Stimulated activated CD4-positive, alpha-beta T cell treated with anti-CD3 and anti-CD28 coated beads, Interleukin-12 subunit alpha, Interleukin-12 subunit beta, amount 100 ng/mL, for 4 hours (primary cell): ENCODE data around the gene OR8B4.
"Not testable (repeated sequence)": the region's sequence is repeated elsewhere in the genome, so short reads cannot be mapped to it uniquely, and the experiment has no call there.

Source experiments
- DNase-seq: peaks from one replicate; pipeline ENCODE4 v3.0.0-alpha.2; 2020

OR8B4 gene, protein sequence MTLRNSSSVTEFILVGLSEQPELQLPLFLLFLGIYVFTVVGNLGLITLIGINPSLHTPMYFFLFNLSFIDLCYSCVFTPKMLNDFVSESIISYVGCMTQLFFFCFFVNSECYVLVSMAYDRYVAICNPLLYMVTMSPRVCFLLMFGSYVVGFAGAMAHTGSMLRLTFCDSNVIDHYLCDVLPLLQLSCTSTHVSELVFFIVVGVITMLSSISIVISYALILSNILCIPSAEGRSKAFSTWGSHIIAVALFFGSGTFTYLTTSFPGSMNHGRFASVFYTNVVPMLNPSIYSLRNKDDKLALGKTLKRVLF

DNA sequence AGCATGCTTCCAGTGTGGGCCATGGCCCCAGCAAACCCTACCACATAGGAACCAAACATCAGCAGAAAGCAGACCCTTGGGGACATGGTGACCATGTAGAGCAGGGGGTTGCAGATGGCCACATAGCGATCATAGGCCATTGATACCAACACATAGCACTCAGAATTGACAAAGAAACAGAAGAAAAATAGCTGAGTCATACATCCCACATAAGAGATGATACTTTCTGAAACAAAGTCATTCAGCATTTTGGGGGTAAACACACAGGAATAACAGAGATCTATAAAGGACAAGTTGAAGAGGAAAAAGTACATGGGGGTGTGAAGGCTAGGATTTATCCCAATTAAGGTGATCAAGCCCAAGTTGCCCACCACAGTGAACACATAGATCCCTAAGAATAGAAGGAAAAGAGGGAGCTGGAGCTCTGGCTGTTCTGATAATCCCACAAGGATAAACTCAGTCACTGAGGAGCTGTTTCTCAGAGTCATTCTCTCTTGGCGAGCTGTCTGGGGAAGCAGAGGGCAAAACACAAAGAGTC is at the start of gene OR8B4:
Gene OR8B4 (minus strand): TSS at position 488 of the 538 bp plus-strand sequence. CDS start 0 bp downstream, at position 488.
- no peak for DNase-seq

DNA sequence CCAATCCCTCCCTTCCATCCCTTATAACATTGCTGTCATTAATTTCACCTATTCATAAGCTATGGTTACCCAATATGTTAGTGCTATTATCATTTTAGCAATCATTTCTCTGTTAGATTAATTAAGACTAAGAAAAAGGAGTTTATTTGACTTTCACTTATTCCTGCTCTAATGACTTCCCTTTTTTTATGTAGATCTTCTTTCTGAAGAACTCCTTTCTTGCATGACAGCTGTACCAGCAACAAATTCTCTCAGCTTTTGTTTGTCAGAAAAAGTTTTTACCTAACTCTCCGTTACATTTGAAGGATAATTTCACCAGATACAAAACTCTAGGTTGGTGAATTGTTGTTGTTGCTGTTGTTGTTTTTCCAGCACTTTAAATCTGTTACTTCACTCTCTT is 49.4 kb upstream of the OR8B4 start:
- DNase-seq: no peak

DNA sequence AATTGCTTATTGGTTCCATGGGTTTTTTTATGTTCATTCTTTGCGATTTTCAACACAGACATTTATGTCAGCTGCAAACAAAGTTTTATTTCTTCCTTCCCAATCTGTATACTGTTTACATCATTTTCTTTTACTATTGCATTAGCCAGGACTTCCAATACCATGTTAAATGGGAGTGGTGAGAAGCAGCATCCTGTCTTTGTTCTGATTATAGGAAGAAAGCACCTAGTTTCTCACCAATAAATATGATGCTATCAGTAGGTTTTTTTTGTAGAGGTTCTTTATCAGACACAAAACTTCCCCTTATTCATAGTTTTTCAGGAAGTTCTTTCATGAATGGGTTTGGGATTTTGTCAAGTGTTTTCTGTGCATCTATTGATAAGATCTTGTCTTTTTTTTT is 48.8 kb upstream of the OR8B4 start:
- no peak for DNase-seq

DNA sequence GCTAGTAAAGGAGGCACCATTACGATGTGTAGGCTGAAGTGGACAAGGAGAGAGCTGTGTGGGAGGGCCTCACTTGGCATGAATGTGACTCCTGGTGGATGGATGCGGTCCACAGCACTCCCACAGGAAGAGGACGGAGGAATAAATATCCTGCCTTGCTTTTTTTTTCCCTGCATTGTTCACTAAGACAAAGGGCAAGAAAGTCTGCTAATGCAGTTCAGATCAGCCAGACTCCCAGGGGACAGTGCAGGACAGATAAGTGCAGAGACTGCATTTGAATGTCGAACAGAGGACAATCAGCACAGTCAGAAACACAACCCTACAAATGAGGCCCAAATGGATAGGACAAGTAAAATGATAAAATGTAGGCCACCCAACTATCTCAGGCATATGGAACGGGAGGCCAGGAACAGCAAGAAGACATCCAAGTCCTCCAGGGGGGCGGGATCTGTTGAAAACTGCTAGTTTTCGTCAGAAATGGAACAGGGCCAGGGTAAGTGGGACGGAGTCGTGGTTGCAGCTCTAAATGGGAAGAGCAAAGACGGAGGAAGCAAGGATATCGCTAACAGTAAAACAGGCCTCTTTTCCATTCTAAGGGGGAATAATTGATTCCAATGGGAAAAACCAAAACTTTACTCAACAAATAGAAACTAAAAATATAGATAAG is 46.0 kb upstream of the OR8B4 start:
- no peak for DNase-seq

DNA sequence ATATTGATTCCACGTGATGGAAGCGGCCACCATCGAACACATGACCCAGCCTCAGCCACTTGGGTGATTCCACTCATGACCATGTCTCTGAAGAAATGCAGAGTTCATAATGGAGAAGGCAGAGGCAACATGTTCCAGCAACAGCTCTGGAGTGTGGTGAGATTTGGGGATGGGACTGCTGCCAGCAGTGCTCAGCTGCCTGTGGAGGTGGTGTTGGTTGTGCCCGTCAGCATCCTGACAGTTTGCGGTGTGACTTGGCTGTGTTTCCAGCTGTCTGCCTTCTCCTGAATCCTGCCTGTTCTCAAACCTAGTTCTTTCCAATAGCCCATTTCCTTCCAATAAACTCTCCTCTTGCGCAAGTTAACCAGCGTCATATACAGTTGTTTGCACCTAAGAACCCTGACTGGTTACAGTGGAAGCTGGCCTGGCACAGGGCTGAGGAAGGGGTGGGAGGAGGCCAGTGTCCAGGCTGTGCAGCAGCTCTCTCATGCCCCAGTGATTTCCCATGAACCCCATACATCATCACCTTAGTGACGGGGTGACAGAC is 42.8 kb upstream of the OR8B4 start:
- DNase-seq: no peak

DNA sequence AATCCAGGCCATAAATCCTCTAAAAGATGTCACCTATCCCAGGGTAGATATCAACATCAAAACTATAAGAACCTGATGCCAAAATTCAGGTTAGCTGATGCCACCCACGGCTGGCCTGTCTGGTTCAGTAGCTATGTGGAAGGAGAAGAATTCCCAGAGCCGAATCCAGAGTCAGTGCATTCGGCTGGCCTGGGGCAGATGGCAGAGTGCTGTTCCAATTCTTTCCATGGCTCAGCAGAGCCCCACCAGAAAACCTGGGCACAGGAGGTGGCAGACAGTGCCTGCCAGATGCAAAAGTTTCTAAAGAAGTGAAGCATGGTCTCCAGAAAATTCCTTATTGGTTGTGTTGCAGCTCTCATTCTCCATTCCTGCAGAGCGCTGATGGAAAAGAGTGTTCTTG is 40.7 kb upstream of the OR8B4 start:
- DNase-seq: no peak

DNA sequence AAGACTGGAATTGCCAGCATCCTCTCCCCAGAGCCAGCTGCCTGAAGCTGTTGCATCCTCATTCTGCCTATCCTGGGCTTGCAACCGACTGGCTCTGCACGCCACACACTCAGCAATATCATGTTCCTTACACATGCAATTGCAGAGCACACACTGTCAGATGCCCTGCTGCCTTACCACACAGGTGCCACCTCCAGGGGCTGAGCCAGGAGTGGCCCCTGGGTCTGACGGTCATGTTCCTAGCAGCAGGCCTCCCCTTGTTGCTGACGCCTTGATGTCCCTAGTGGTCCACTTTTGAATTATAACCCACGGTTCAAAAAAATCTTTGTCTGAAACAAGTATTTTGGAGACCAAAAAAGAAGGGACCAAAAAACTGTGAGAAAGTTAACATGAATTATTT is 39.3 kb upstream of the OR8B4 start:
- no peak for DNase-seq

DNA sequence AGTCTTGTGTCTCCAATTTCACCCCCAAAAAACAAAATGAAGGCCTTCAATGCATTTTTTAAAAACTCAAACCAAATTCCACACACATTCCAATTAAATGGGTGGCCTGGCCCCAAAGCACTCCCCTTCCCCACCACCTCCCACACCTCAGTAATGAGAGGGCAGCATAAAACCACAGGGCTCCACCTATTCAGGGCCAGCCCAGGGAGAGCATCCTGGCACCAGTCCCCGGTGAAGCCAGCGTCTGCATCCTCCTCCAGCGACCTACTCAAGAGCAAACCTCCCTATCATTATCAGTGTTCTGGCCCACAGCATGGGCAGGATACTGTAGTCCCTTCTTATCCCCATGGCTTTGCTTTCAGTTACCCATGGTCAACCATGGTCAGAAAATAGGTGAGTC is 38.7 kb upstream of the OR8B4 start:
- no peak for DNase-seq

DNA sequence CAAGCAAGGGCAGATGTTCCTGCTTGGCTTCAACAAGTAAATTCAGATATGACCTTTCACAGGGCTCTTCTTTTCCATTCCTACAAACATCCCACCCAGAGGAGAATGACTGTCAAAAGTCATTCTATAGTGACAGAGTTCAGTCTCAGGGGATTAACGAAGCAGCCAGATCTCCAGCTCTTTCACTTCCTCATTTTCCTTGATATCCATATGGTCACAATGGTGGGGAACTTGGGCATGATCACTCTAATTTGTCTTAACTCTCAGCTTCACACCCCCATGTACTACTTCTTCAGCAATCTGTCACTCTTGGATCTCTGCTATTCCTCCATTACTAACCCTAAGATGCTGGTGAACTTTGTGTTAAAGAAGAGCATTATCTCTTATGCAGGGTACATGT is 35.8 kb upstream of the OR8B4 start:
- no peak for DNase-seq

DNA sequence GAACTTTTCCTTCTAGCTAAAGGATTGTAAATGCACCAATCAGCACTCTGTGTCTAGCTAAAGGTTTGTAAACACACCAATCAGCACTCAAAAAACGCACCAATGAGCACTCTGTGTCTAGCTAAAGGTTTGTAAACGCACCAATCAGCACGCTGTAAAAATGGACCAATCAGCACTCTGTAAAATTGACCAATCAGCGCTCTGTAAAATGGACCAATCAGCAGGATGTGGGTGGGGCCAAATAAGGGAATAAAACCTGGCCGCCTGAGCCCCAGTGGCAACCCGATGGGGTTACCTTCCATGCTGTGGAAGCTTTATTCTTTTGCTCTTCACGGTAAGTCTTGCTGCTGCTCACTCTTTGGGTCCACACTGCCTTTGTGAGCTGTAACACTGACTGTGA is 34.7 kb upstream of the OR8B4 start:
- not testable (repeated sequence) for DNase-seq

DNA sequence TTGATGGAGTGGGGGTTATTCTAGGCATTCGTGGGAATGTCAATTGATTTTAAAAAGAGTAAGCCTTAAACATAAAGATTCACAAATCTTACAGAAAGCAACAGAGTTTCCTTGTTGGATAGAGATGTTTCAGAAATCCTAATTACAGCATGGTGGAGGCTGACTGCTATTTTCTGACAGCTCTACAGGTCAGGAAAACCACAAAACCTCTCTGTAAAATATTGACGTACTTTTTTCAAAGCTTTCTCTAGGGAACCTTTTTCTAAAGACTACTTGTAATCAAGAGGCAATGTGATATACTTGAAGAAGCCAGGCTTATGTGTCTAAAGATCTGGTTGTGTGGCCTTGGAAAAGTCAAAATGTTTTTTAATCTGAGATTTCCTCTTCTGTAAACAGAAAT is 29.9 kb upstream of the OR8B4 start:
- no peak for DNase-seq

DNA sequence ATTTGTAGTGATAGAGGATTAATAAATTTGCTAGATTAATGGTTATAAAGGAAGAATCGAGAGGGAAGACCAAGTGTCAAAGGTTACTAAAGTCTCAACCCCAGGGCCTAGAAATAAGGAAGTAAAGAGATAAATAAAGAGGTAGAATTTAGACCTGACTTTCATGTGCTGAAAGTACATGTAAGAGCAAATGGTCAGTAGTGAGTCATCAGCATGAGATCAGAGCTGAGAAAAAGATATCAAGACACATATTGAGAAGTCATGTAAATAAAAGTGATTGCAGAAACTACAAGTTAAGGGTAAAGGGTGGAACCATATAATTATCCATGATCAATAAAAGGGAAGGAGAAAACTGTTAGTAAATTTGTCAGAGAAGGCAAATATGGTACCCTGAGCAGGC is 22.2 kb upstream of the OR8B4 start:
- no peak for DNase-seq

DNA sequence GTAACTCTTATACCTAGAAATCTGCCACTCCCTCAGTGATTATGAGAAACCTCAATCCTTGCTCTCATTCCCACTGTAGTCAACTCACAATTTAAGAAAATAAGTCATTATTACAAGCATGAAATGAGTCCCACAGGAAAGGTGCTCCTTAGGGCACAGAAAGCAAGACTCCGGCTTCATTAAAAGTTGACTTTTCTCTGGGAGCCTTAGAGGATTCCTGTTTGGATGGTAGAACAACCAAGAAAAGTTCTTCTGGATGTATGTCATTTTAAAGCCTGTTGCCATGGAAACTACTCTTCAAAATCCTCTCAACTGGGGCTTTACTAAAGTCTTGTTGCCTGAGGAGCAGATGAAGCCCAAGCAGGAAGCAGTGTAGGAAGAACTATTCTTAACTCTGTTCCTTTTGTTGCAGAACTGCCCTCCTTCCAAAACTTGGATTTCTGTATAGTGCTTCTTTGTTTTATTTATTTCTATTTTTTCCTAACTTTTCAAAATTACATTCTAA is 21.0 kb upstream of the OR8B4 start, which contains the start of gene OR8B8:
Gene OR8B8 (minus strand): TSS at position 51 of the 505 bp plus-strand sequence. CDS start 4,611 bp downstream, outside the sequence.
- no peak for DNase-seq

DNA sequence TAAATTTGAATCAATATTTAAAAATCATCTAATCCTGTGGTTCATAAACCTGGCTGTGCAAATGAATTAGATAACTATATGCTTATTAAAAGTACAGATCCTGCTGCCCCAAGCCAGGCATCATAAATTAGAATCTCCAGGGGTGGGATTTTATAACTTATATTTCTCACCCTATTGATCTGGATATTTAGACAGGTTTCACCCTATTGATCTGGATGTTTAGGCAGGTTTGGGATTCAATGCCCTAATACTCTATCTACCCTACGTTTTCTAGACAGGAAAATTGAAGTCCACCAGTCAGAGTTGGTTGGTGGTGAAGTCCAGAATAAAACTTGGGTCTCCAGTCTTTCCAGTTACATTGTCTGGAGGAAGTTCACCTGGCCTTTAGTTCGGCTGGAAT is 18.2 kb upstream of the OR8B4 start:
- no peak for DNase-seq

DNA sequence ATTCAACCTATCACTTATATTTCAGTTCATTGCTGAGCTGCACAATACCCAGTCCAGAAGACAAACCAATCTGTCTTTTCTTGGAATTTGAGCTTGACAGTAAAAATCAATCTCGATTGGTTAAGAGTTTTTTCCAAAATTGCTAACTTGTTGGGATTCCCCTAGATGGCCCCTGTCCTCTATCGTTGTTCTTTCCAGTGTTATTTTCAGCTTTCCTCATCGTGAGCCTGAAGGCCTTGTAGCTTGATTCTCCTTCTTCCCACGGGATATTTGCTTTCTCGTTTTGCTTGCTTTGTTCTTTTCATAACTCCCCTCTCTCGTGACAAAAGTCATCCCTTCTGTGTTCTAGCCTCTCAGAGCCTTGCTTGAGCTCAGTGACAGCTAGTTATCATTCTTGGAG is 17.8 kb upstream of the OR8B4 start:
- no peak for DNase-seq

DNA sequence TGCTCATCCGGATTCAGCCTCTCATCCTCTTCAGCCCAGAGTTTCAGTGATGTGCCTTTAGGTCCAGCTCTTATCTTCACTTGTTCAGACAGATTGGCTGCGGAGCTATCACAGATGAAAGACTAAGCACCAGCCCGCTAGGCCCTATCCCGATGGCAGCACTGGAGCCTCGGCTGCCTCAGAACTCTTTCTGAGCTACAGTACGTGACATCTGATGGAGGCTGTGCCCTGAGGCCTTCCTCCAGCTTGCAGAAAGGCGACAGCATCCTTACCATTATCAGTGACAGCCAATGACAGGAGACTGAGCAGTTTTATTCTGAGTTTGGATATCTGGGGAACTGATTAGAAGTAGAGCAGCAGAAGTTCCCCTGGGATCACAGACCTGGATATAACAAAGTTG is 16.8 kb upstream of the OR8B4 start:
- DNase-seq: no peak

DNA sequence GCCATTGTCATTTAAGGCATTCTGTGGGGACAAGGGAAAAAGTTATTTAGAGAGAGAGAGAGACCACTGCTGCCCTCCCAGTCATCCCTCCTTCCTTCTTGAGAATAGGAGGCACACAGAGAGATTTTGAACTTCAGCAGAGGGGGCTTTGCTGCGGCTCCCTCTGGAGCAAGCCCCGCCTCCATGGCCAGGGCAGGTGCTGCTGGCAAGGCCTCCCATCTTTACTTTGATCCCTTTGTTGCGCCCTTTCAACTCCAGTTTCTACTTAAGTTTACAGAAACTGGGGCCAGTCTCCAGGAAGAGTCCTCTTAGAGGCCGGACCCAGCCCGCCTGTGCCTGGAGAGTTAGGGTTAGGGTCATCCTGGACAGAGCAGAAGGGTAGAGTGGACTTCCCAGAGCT is 16.4 kb upstream of the OR8B4 start:
- DNase-seq: no peak

DNA sequence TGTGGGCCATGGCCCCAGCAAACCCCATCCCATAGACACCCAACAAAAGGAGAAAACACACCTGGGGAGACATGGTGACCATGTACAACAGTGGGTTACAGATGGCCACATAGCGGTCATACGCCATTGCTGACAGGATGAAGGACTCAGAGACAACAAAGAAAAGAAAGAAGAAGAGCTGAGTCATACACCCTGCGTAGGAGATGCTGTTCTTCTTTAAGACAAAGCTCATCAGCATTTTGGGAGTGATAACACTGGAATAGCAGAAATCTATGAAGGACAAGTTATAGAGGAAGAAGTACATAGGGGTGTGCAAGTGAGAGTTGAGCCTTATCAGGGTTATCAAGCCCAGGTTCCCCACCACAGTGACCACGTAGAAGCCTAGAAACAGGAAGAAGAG is 15.9 kb upstream of the OR8B4 start:
- DNase-seq: no peak

DNA sequence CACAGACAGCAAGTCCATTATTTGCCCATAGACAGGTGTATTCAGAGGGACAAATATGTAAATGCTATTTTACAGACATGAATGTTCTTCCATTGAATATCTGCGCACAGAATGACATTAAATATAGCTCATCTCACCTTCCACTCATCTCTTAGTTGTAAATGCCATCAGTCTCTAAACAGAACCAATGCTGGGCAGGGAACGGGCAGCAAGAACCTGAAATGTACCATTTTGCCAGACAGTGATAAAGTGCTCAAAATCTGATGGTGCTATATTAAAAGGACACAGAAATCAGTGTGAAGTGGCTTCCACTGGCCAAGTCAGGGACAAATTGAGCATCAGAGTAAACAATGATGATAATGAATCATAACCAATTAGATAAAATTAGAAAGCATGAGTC is 10.0 kb upstream of the OR8B4 start:
- no peak for DNase-seq

DNA sequence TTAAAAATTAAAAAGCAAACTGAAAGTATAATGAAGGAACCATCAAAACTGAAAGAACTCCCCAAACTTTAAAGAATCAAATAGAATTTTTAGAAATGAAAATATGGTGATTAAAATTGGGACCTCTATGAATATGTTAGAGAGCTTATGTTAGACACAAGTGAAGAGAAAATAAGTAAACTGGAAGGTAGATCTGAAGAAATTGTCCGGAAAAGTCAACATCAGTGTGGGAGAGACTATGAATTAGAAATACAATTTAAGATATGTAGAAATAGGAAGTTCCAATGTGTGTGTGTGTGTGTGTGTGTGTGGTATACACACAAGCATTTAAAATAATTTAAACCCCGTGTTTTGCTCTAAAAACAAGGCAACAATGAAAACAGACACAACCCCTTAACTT is 4.9 kb upstream of the OR8B4 start:
- no peak for DNase-seq

DNA sequence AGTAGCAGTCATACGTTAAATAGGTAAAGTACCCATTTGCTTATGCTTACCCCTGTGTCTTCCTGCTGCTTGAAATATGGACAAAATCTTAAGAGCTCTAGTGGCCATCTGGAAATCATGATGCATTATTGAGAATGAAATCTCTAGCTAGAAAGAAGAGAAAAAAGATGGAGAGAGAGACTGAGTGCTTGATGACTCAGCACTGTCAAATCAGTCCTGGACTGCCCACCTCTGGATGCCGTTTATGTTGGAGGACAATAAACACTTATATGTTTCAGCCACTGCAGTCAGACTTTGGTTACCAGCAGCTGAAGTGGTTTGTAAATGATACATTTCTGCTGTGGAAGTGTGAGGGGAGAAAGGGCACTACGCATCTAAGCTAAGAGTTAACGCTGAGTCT is 3.6 kb downstream of the OR8B4 start:
- DNase-seq: no peak

DNA sequence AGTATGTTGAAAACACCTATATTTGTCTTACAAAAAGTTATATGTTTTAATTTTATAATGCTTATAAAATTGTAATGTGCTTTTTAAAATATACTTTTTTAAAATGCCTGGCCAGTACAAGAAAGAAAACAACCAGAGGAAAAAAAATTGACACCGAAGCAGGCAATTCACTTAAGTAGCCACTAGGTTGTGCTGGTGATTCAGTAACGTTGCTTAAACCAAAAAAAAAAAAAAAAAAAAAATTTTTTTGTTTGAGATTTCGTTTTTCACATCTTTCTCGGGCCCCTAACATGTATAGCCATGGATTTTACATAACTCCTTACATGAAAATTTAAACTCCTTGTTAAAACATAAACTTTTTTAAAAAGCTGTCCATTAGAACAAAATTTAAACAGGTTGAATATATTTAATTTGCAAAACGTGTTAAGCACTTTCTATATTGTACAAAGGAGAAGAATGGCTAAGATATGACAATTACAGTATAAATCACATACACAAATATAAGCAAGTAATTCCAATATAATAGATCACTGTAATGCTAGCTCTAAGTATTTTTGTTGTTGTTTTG is 9.2 kb downstream of the OR8B4 start:
- DNase-seq: no peak

DNA sequence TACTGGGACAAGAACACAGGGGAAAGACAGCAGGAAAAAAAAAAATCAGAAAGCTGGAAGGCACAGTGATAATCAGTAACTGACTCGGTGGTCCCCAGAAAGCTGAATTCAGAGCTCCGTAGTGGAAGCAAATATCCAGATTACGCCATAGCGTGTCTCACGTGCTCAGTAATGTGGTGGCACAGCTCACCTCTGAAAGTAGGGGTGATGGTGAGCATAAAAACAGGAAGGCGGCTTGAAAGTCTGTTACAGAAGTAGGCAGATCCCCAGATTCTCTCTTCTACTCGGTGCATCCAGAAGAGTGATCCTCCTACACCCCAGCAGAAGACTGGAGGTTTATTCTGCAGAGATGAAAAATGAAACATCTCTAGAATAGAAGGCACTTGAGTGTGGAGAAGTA is 14.8 kb downstream of the OR8B4 start:
- no peak for DNase-seq

DNA sequence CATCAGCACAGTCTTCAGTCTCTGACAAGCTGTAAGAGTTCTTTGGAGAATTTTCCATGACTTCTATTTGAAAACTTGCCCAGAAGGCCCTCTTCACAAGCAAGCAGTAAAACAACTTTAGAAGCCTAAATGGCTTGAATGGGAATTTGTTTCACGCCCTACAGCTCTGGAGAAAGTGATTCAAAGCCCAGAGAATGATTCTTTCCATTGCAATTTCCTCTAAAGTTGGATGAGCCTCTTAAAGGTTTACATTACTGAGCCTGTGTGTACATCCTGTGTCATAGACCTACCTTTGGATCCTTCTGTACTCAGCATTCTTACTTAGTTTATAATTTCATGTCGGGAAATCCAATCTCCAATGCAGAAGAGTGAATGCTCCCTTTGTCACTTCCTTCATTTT is 19.1 kb downstream of the OR8B4 start:
- no peak for DNase-seq
